Kidney (tissue), 14 donors: ENCODE results near the gene GLYATL1. TPM values are rescaled to one million over a fixed set of nuclear protein-coding genes. Genes with fewer than 3 reads are reported as not detected.
A peak's percentile ranks its signal among the peaks of the same experiment; 100 is the strongest.

Source experiments
- DNase-seq, 5 donors: peaks; one replicate each; pipeline ENCODE4 v3.0.0-alpha.2; 2013 to 2020
- FAIRE-seq: peaks from 2 replicates; lab custom pipeline; 2012; peaks lifted over from hg19 to GRCh38; lab: Jason Lieb, UNC
- H3K27ac ChIP-seq, 2 donors: one replicate each; pipeline ENCODE4 v1.7.0; 2013; ENCODE audit warnings: low read depth in 2 of 2, low read length in 2 of 2, inconsistent platforms in 1 of 2
- H3K27me3 ChIP-seq: one replicate; pipeline ENCODE4 v1.7.1; 2013; ENCODE audit warnings: low read length, inconsistent platforms; ENCODE audit not compliant: control insufficient read depth, insufficient read depth
- H3K36me3 ChIP-seq, 3 donors: one replicate each; pipeline versions ENCODE4 v1.7.0 to v1.7.1; 2013; ENCODE audit warnings: low read length in 3 of 3, control low read depth in 1 of 3, inconsistent platforms in 1 of 3; ENCODE audit not compliant: insufficient read depth in 3 of 3, control insufficient read depth in 2 of 3
- H3K4me1 ChIP-seq, 3 donors: one replicate each; pipeline versions ENCODE4 v1.7.0 to v1.7.1; 2013; ENCODE audit warnings: low read length in 3 of 3, inconsistent platforms in 1 of 3, low read depth in 1 of 3; ENCODE audit not compliant: control insufficient read depth in 2 of 3, insufficient read depth in 2 of 3
- H3K4me3 ChIP-seq, 3 donors: one replicate each; pipeline versions ENCODE4 v1.7.0 to v1.8.1; 2013; ENCODE audit warnings: low read length in 3 of 3, control low read depth in 1 of 3, inconsistent platforms in 1 of 3
- H3K9ac ChIP-seq, 3 donors: one replicate each; pipeline versions ENCODE4 v1.7.0 to v1.7.1; 2013; ENCODE audit warnings: low read length in 3 of 3, control low read depth in 1 of 3, inconsistent platforms in 1 of 3
- H3K9me3 ChIP-seq, 3 donors: one replicate each; pipeline versions ENCODE4 v1.7.0 to v1.7.1; 2013; ENCODE audit warnings: low read length in 3 of 3, control low read depth in 1 of 3, inconsistent platforms in 1 of 3; ENCODE audit not compliant: control insufficient read depth in 2 of 3, insufficient read depth in 1 of 3
- CTCF ChIP-seq: IDR thresholded peaks from 3 replicates; pipeline ENCODE4 v1.5.1; 2012; ENCODE audit warnings: mild to moderate bottlenecking, moderate library complexity, borderline replicate concordance; ENCODE audit not compliant: insufficient read depth; ENCODE audit errors: extremely low read depth
- intact Hi-C: fragments of 100-400 bp; cut with DNase I; formaldehyde crosslinking; loops from one replicate; pipeline ENCODE4 v1.11.1; 2022
- polyA plus RNA-seq: library from polyadenylated mRNA; stranded (reverse); fragments of 350-450 nt; fragmentation: Illumina TruSeq; extraction: RNeasy Lipid Tissue Mini Kit (QIAGEN cat#74804); gene quantifications from one replicate; pipeline ENCODE4 v1.2.3, GENCODE V29; 2014; ENCODE audit warnings: low read depth, low replicate concordance; ENCODE audit not compliant: insufficient read depth
- total RNA-seq: library from RNA; stranded (reverse); fragmentation: NEBNext Ultra II Directional; extraction: Animal tissue kit (Norgen Biotek cat#: 25700); gene quantifications from one replicate; pipeline ENCODE4 v1.2.1, GENCODE V29; 2021
- donor health status: control.
- donor health status: control.
- donor health status: control.
- donor health status: control.
- donor health status: control.
- donor health status: DM: yes; HTN: yes; CAD: no.
- donor health status: Normal renal cell carcinoma (clear cell type).

GLYATL1 gene
- total and polyA plus RNA-seq, 2 donors from 2014 or later: 15.7 to 199 TPM

GRCh38 chr11:58940028-58940427, 740 bp downstream of the GLYATL1 start:
- DNase-seq: no peak
- H3K4me3 ChIP-seq: peak overlapping the region in 1 of 3 donors; percentile 25
- peak overlapping the region; percentile 70 to 72 for H3K27ac ChIP-seq
- H3K27me3 ChIP-seq: no peaks in the 10 kb centered on the region
- no peaks in the 10 kb centered on the region for H3K36me3 ChIP-seq
- FAIRE-seq: no peak
- TF ChIP-seq CTCF: no peak
- no peaks in the 10 kb centered on the region for H3K9me3 ChIP-seq
- peaks cover 0 to 3% (median 2%) of the 10 kb centered on the region in 3 donors for H3K4me1 ChIP-seq
- intact Hi-C loops: no loop called here
- no peak overlapping the region for H3K9ac ChIP-seq

- no peaks in the 10 kb centered on the region for H3K27me3 ChIP-seq
- TF ChIP-seq CTCF: no peak
- FAIRE-seq (no peak), DNase-seq (no peak)
- H3K36me3 ChIP-seq: no peaks in the 10 kb centered on the region
- H3K9ac ChIP-seq: no peak overlapping the region
- H3K27ac ChIP-seq: peak overlapping the region in 1 of 2 donors; percentile 77
- H3K9me3 ChIP-seq: no peaks in the 10 kb centered on the region
- H3K4me1 ChIP-seq: no peaks in the 10 kb centered on the region
- peak overlapping the region in 1 of 3 donors; percentile 76 for H3K4me3 ChIP-seq
- intact Hi-C loops: no loop called here
These were observed 2.5 kb downstream of the GLYATL1 start for GRCh38 chr11:58941838-58942237.

- Histone ChIP-seq H3K4me1 (peaks cover 0 to 5% (median 0%) of the 10 kb centered on the region in 3 donors), H3K36me3 (peaks cover 0 to 16% (median 0%) of the 10 kb centered on the region in 3 donors), H3K9me3 (no peaks in the 10 kb centered on the region), H3K9ac (no peak overlapping the region), H3K27me3 (no peaks in the 10 kb centered on the region), H3K27ac (no peak overlapping the region), H3K4me3 (peak overlapping the region in 2 of 3 donors; percentile 55 to 61)
- DNase-seq: no peak
- intact Hi-C loops: no loop called here
- peak; percentile 57 for FAIRE-seq
- TF ChIP-seq CTCF: no peak
These were observed 6.4 kb downstream of the GLYATL1 start for GRCh38 chr11:58945663-58946062.

- intact Hi-C loops: no loop called here
- Histone ChIP-seq H3K27me3 (no peaks in the 10 kb centered on the region), H3K9ac (no peak overlapping the region), H3K27ac (no peak overlapping the region), H3K9me3 (no peaks in the 10 kb centered on the region), H3K4me3 (no peak overlapping the region), H3K36me3 (peaks cover 0 to 16% (median 0%) of the 10 kb centered on the region in 3 donors), H3K4me1 (peaks cover 0 to 5% (median 0%) of the 10 kb centered on the region in 3 donors)
- FAIRE-seq: no peak
- no peak for TF ChIP-seq CTCF
- no peak for DNase-seq
These were observed 9.9 kb downstream of the GLYATL1 start for GRCh38 chr11:58949184-58949583.
